Measurements from ENCODE around the gene TTC38. TPM values are rescaled to one million over a fixed set of nuclear protein-coding genes. Genes with fewer than 3 reads are reported as not detected.

TTC38 gene
- total RNA-seq, 5 donors from 2014 or later (not counting 1 experiment from before 2014, with no cell fraction given), result 6.8 to 21.6 (median 9.5) TPM

DNA sequence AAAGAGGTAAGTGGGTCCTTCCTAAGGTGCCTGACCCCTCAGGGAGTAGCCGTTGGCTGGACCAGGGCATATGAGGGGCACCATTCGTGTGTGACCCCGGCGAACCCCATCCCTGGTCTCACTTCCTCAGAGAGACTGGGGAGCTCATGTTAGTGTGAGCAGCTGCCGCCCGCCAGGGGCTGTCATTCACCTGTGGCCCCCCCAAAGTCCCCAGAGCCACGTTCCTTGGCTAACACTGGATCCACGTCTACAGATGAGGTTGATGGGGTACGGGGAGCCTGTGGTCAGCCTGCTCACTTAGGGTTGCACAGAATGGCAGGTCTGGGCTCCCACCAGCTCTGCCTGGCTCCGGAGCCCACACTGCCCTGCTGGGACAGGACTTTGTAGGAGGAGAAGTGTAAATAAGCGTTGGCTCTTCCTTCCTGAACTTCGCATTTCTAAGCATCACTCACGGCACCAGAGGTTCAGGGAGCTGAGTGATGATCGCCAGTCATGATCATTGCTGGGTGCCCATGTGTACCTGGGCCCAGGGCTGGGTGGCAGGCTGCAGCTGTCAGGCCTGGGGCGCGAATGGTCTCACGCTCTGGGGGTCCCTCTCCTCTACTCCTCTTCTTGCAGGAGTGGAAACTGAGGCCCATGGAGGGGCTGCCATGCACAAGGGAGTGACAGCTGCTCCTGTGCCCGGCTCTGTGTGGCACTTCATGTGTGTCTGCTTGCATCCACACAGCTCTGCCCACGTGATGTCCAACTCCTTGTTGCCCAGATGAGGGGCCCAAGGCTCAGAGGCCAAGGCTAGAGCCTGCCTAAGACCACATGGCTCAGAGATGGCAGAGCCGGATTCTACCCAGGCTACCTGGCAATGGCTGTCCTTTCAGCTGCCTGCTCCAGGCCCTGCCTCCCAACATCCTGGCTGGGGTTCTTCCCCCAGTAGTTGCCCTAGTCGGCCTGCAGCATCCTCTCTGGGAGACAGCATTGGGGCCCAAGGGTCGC is 11.1 kb downstream of the TTC38 start:
- Histone ChIP-seq H3K4me1 (ENCODE audit: control insufficient read depth in 1 of 2, extremely low read depth in 1 of 2, insufficient read depth in 2 of 2, low read length in 2 of 2) (peaks cover 0 to 71% of the 10 kb centered on the region in 2 experiments), H3K27me3 (replicated peaks in 1 of 2; ENCODE audit: control insufficient read depth in 2 of 2, extremely low read depth in 1 of 2, insufficient read depth in 2 of 2, low read length in 1 of 2) (no peaks in the 10 kb centered on the region), H3K4me3 (ENCODE audit: control insufficient read depth in 1 of 2, extremely low read depth in 1 of 2, low read length in 1 of 2) (no peak overlapping the region), H3K27ac (ENCODE audit: low read length) (no peak overlapping the region), H3K9me3 (no peaks in the 10 kb centered on the region), H3K36me3 (ENCODE audit: control insufficient read depth in 2 of 2, extremely low read depth in 1 of 2, insufficient read depth in 1 of 2, low read length in 1 of 2) (peaks cover 0 to 33% of the 10 kb centered on the region in 2 donors)
- ChIA-PET POLR2A (no interaction called here), CTCF (no interaction called here)
- Mint-ChIP-seq H3K27ac (no peak overlapping the region), H3K9me3 (no peaks in the 10 kb centered on the region), H3K36me3 (peaks cover 39% of the 10 kb centered on the region), H3K27me3 (no peaks in the 10 kb centered on the region), H3K4me3 (no peak overlapping the region), H3K4me1 (peaks cover 0 to 16% (median 5%) of the 10 kb centered on the region in 3 donors)
- ATAC-seq (replicated peaks in 1 of 4), result no peak
- no peak for DNase-seq
- 93% methylated on average over 20 of the region's 22 CpGs for WGBS (ENCODE audit: insufficient coverage)

DNA sequence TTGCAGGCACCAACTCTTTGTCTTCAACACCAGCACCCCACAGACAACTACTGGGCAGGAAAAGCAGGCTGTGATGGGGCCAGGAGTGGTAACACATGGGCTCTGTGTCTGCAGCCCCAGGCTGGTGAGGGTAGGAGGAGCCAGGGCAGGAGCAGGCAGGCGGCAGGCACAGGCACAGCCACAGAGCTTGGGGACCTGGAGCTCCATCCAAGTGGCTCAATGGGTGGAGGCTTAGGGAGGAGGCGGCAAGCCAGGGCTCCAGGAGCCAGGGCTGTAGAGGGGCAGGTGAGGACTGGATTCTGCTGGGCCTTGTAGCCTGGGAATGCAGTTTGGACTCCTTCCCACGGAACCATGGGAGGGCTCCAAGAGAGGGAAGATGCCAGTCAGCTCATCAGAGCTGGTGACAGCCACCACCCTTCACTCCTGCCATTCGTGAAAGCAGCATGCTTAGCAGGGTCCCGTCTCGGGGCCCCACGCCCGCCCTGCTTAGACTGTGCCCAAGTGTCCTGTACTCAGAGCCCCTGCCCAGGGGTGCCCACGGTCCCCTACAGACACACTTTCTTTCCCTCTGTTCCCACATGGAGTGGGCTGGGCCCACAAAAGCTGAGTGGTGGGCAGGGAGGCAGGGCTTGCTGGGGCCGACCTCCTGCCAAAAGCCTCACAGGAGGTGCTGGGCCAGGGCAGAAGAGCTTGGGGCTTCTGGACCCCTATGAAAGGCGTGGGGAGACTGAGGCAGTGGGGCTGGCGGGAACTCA is 12.4 kb downstream of the TTC38 start:
- DNase-seq (no peak), ATAC-seq (replicated peaks in 1 of 4) (no peak)
- Histone ChIP-seq H3K9me3 (no peaks in the 10 kb centered on the region), H3K27ac (ENCODE audit: low read length) (peak overlapping the region; percentile 81), H3K27me3 (replicated peaks in 1 of 2; ENCODE audit: control insufficient read depth in 2 of 2, extremely low read depth in 1 of 2, insufficient read depth in 2 of 2, low read length in 1 of 2) (no peaks in the 10 kb centered on the region), H3K4me3 (ENCODE audit: control insufficient read depth in 1 of 2, extremely low read depth in 1 of 2, low read length in 1 of 2) (no peak overlapping the region), H3K36me3 (ENCODE audit: control insufficient read depth in 2 of 2, extremely low read depth in 1 of 2, insufficient read depth in 1 of 2, low read length in 1 of 2) (peaks cover 0 to 41% of the 10 kb centered on the region in 2 donors), H3K4me1 (ENCODE audit: control insufficient read depth in 1 of 2, extremely low read depth in 1 of 2, insufficient read depth in 2 of 2, low read length in 2 of 2) (peaks cover 0 to 78% of the 10 kb centered on the region in 2 experiments)
- no peaks in the 10 kb centered on the region for H3K9me3 Mint-ChIP-seq
- POLR2A ChIA-PET, result no interaction called here
- WGBS (ENCODE audit: insufficient coverage), result 94% methylated on average over 5 of the region's 12 CpGs
- no peak overlapping the region for H3K4me3 Mint-ChIP-seq
- CTCF ChIA-PET, result no interaction called here
- peaks cover 40% of the 10 kb centered on the region for H3K36me3 Mint-ChIP-seq
- H3K27ac Mint-ChIP-seq, result peak overlapping the region in 1 of 2 donors; percentile 27
- peaks cover 0 to 16% (median 5%) of the 10 kb centered on the region in 3 donors for H3K4me1 Mint-ChIP-seq
- no peaks in the 10 kb centered on the region for H3K27me3 Mint-ChIP-seq

GRCh38 chr22:46280999-46281623 is 13.3 kb downstream of the TTC38 start:
- Mint-ChIP-seq H3K27ac (peak overlapping the region in 1 of 2 donors; percentile 27), H3K36me3 (peaks cover 31% of the 10 kb centered on the region), H3K27me3 (no peaks in the 10 kb centered on the region), H3K9me3 (no peaks in the 10 kb centered on the region), H3K4me1 (peaks cover 0 to 18% (median 5%) of the 10 kb centered on the region in 3 donors), H3K4me3 (peak overlapping the region in 1 of 3 donors; percentile 25)
- Histone ChIP-seq H3K9me3 (no peaks in the 10 kb centered on the region), H3K36me3 (ENCODE audit: control insufficient read depth in 2 of 2, extremely low read depth in 1 of 2, insufficient read depth in 1 of 2, low read length in 1 of 2) (peaks cover 0 to 35% of the 10 kb centered on the region in 2 donors), H3K27me3 (replicated peaks in 1 of 2; ENCODE audit: control insufficient read depth in 2 of 2, extremely low read depth in 1 of 2, insufficient read depth in 2 of 2, low read length in 1 of 2) (no peaks in the 10 kb centered on the region), H3K4me1 (ENCODE audit: control insufficient read depth in 1 of 2, extremely low read depth in 1 of 2, insufficient read depth in 2 of 2, low read length in 2 of 2) (peaks cover 0 to 70% of the 10 kb centered on the region in 2 experiments), H3K4me3 (ENCODE audit: control insufficient read depth in 1 of 2, extremely low read depth in 1 of 2, low read length in 1 of 2) (peak overlapping the region in 1 of 2 donors; percentile 30), H3K27ac (ENCODE audit: low read length) (peak overlapping the region; percentile 81)
- POLR2A ChIA-PET, result no interaction called here
- DNase-seq (peak in 28 of 35 experiments; percentile 7 to 75 (median 39)), ATAC-seq (replicated peaks in 1 of 4) (peak in 3 of 4 experiments; percentile 43 to 87 (median 82))
- CTCF ChIA-PET, result no interaction called here
- WGBS (ENCODE audit: insufficient coverage), result 73% methylated on average over 16 of the region's 19 CpGs

DNA sequence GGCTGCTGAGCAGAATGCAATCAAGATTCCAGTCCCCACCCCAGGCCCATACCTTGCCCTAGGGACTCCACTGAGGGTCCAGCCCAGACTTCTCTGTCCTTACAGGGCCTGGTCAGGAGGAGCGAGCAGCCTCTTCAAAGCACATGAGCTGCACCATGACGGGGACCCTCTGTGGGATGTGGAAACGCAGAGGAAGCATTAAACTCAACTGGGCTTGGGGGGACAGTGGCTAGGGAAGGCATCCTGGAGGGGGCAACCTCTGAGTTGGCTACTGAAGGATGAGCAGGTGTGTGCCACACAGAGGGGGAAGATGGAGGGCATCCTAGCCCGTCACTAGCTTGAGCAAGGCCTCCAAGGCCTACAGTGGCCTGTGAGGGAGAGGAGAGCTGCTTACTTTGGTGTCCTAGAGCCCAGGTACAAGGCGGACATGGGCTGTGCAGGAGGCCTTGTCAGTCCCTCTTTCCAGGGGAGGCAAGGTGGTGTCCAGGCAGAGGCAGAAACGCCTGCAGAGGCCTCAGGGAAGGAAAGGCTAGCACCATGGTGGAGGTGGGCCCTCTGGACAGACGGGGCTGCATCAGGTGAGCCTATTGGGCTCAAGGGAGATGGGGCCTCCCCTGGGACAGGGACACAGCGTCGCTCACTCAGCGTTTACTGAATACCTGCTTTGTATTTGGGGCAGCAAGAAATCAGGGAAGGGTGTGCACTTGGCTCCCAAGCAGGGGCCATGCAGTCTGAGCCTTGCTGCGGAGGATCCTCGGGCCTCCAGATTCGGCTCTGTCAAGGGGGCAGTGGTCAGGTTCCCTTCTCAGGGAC is 14.3 kb downstream of the TTC38 start:
- no peak overlapping the region for H3K27ac Mint-ChIP-seq
- peaks cover 0 to 38% of the 10 kb centered on the region in 2 donors for H3K36me3 ChIP-seq (ENCODE audit: control insufficient read depth in 2 of 2, extremely low read depth in 1 of 2, insufficient read depth in 1 of 2, low read length in 1 of 2)
- H3K4me3 ChIP-seq (ENCODE audit: control insufficient read depth in 1 of 2, extremely low read depth in 1 of 2, low read length in 1 of 2), result peak overlapping the region in 1 of 2 donors; percentile 30
- POLR2A ChIA-PET, result no interaction called here
- no peaks in the 10 kb centered on the region for H3K9me3 ChIP-seq
- H3K9me3 Mint-ChIP-seq, result no peaks in the 10 kb centered on the region
- no peaks in the 10 kb centered on the region for H3K27me3 Mint-ChIP-seq
- WGBS (ENCODE audit: insufficient coverage), result 94% methylated on average over 13 of the region's 13 CpGs
- CTCF ChIA-PET, result no interaction called here
- H3K27ac ChIP-seq (ENCODE audit: low read length), result peak overlapping the region; percentile 81
- H3K4me3 Mint-ChIP-seq, result peak overlapping the region in 1 of 3 donors; percentile 14
- DNase-seq, result no peak
- H3K4me1 ChIP-seq (ENCODE audit: control insufficient read depth in 1 of 2, extremely low read depth in 1 of 2, insufficient read depth in 2 of 2, low read length in 2 of 2), result peaks cover 0 to 72% of the 10 kb centered on the region in 2 experiments
- peaks cover under 1 to 15% (median 3%) of the 10 kb centered on the region in 3 donors for H3K4me1 Mint-ChIP-seq
- H3K27me3 ChIP-seq (replicated peaks in 1 of 2; ENCODE audit: control insufficient read depth in 2 of 2, extremely low read depth in 1 of 2, insufficient read depth in 2 of 2, low read length in 1 of 2), result no peaks in the 10 kb centered on the region
- no peak for ATAC-seq (replicated peaks in 1 of 4)
- H3K36me3 Mint-ChIP-seq, result peaks cover 31% of the 10 kb centered on the region

DNA sequence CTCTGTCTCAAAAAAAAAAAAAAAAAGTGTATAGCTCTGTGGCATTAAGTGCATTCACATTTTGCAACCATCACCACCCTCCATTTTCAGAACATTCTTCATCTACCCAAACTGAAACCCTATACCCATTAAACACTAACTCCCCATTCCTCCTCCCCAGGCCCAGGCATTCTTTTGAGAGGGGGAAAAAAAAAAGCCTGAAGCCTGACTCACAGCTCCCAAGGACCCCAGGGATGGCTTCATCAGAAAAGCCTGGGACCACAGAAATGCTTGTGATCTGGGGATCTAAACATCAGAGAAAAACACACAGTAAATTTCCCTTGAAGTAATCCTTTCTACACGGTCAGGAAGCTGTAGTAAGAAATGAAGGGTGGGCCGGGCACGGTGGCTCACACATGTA is 18.2 kb downstream of the TTC38 start:
- Mint-ChIP-seq H3K36me3 (peaks cover 18% of the 10 kb centered on the region), H3K27me3 (no peaks in the 10 kb centered on the region), H3K4me3 (no peak overlapping the region), H3K4me1 (peaks cover 7 to 29% (median 12%) of the 10 kb centered on the region in 3 donors), H3K27ac (no peak overlapping the region), H3K9me3 (no peaks in the 10 kb centered on the region)
- peaks cover 0 to 76% of the 10 kb centered on the region in 2 experiments for H3K4me1 ChIP-seq (ENCODE audit: control insufficient read depth in 1 of 2, extremely low read depth in 1 of 2, insufficient read depth in 2 of 2, low read length in 2 of 2)
- POLR2A ChIA-PET, result no interaction called here
- CTCF ChIA-PET, result no interaction called here
- ATAC-seq (replicated peaks in 1 of 4) (no peak), DNase-seq (no peak)
- no peaks in the 10 kb centered on the region for H3K27me3 ChIP-seq (replicated peaks in 1 of 2; ENCODE audit: control insufficient read depth in 2 of 2, extremely low read depth in 1 of 2, insufficient read depth in 2 of 2, low read length in 1 of 2)
- H3K36me3 ChIP-seq (ENCODE audit: control insufficient read depth in 2 of 2, extremely low read depth in 1 of 2, insufficient read depth in 1 of 2, low read length in 1 of 2), result peaks cover 0 to 19% of the 10 kb centered on the region in 2 donors
- no CpG with 5 or more reads among the region's 3 CpGs for WGBS (ENCODE audit: insufficient coverage)
- H3K4me3 ChIP-seq (ENCODE audit: control insufficient read depth in 1 of 2, extremely low read depth in 1 of 2, low read length in 1 of 2), result no peak overlapping the region
- H3K9me3 ChIP-seq, result no peaks in the 10 kb centered on the region
- no peak overlapping the region for H3K27ac ChIP-seq (ENCODE audit: low read length)
